Measurements from ENCODE around the gene RTN4R. TPM values are rescaled to one million over a fixed set of nuclear protein-coding genes. Genes with fewer than 3 reads are reported as not detected.

RTN4R gene
- total RNA-seq, 1 experiment from 2014 or later: 11.9 TPM

- no peak for DNase-seq (ENCODE audit: low read depth)
- in situ Hi-C loops (cut with HindIII; ENCODE audit: low pct_unique_long_range_greater_than_20kb, low sequenced_read_pairs): no loop called here
Observed at GRCh38 chr22:20204311-20204710, 63.8 kb downstream of the RTN4R start.

GRCh38 chr22:20203552-20204201 lies 64.4 kb downstream of the RTN4R start:
- in situ Hi-C loops (cut with HindIII; ENCODE audit: low pct_unique_long_range_greater_than_20kb, low sequenced_read_pairs): no loop called here
- peak; percentile 92 for DNase-seq (ENCODE audit: low read depth)

- in situ Hi-C loops (cut with HindIII; ENCODE audit: low pct_unique_long_range_greater_than_20kb, low sequenced_read_pairs): no loop called here
- DNase-seq (ENCODE audit: low read depth): no peak
Observed at GRCh38 chr22:20203142-20203551, 65.0 kb downstream of the RTN4R start.

GRCh38 chr22:20201837-20202392 lies 66.2 kb downstream of the RTN4R start:
- in situ Hi-C loops (cut with HindIII; ENCODE audit: low pct_unique_long_range_greater_than_20kb, low sequenced_read_pairs): no loop called here
- no peak for DNase-seq (ENCODE audit: low read depth)

- DNase-seq (ENCODE audit: low read depth): no peak
- in situ Hi-C loops (cut with HindIII; ENCODE audit: low pct_unique_long_range_greater_than_20kb, low sequenced_read_pairs): no loop called here
Observed at GRCh38 chr22:20199906-20200305, 68.2 kb downstream of the RTN4R start.

GRCh38 chr22:20199413-20199842 lies 68.7 kb downstream of the RTN4R start:
- DNase-seq (ENCODE audit: low read depth): no peak
- in situ Hi-C loops (cut with HindIII; ENCODE audit: low pct_unique_long_range_greater_than_20kb, low sequenced_read_pairs): no loop called here

- in situ Hi-C loops (cut with HindIII; ENCODE audit: low pct_unique_long_range_greater_than_20kb, low sequenced_read_pairs): no loop called here
- no peak for DNase-seq (ENCODE audit: low read depth)
Observed at GRCh38 chr22:20198557-20199319, 69.4 kb downstream of the RTN4R start.

GRCh38 chr22:20197407-20198030 lies 70.6 kb downstream of the RTN4R start:
- DNase-seq (ENCODE audit: low read depth): no peak
- in situ Hi-C loops (cut with HindIII; ENCODE audit: low pct_unique_long_range_greater_than_20kb, low sequenced_read_pairs): no loop called here

GRCh38 chr22:20196094-20196842 lies 71.8 kb downstream of the RTN4R start:
- in situ Hi-C loops (cut with HindIII; ENCODE audit: low pct_unique_long_range_greater_than_20kb, low sequenced_read_pairs): no loop called here
- DNase-seq (ENCODE audit: low read depth): no peak

- in situ Hi-C loops (cut with HindIII; ENCODE audit: low pct_unique_long_range_greater_than_20kb, low sequenced_read_pairs): no loop called here
- no peak for DNase-seq (ENCODE audit: low read depth)
Observed at GRCh38 chr22:20194681-20195593, 73.2 kb downstream of the RTN4R start.

- in situ Hi-C loops (cut with HindIII; ENCODE audit: low pct_unique_long_range_greater_than_20kb, low sequenced_read_pairs): no loop called here
- no peak for DNase-seq (ENCODE audit: low read depth)
Observed at GRCh38 chr22:20193761-20194494, 74.2 kb downstream of the RTN4R start.

- no peak for DNase-seq (ENCODE audit: low read depth)
- in situ Hi-C loops (cut with HindIII; ENCODE audit: low pct_unique_long_range_greater_than_20kb, low sequenced_read_pairs): no loop called here
Observed at GRCh38 chr22:20192972-20193760, 75.0 kb downstream of the RTN4R start.

GRCh38 chr22:20192293-20192971 lies 75.7 kb downstream of the RTN4R start:
- DNase-seq (ENCODE audit: low read depth): no peak
- in situ Hi-C loops (cut with HindIII; ENCODE audit: low pct_unique_long_range_greater_than_20kb, low sequenced_read_pairs): no loop called here

GRCh38 chr22:20191803-20192202 lies 76.3 kb downstream of the RTN4R start:
- in situ Hi-C loops (cut with HindIII; ENCODE audit: low pct_unique_long_range_greater_than_20kb, low sequenced_read_pairs): no loop called here
- no peak for DNase-seq (ENCODE audit: low read depth)
